HepG2 (cell line): ENCODE data around the gene PRXL2B. TPM values are rescaled to one million over a fixed set of nuclear protein-coding genes. Genes with fewer than 3 reads are reported as not detected.

Source experiments
- CENPT ChIP-seq: sonication (generic); formaldehyde crosslinking; IDR thresholded peaks from 2 replicates; pipeline ENCODE4 v1.8.0; 2022; ENCODE audit warnings: low read depth, mild to moderate bottlenecking, moderate library complexity, missing genetic modification reagents
- CHD2 ChIP-seq: IDR thresholded peaks from 2 replicates; pipeline ENCODE4 v1.6.1; 2011; ENCODE audit warnings: low read depth, low read length, improper control_type of control experiment
- HNRNPL ChIP-seq: fragments of 200-400 bp; formaldehyde crosslinking; IDR thresholded peaks from 2 replicates; pipeline ENCODE4 v1.6.1; 2017; ENCODE audit warnings: mild to moderate bottlenecking, low read depth, low read length
- IKZF4 ChIP-seq: sonication (generic); formaldehyde crosslinking; IDR thresholded peaks from 2 replicates; pipeline ENCODE4 v1.5.1; 2020; ENCODE audit warnings: borderline replicate concordance, mild to moderate bottlenecking, low read depth, missing genetic modification reagents; ENCODE audit errors: not compliant biosample characterization
- KDM5B ChIP-seq: sonication (generic); formaldehyde crosslinking; IDR thresholded peaks from 2 replicates; pipeline ENCODE4 v1.4.0; 2020; ENCODE audit warnings: missing genetic modification reagents, mild to moderate bottlenecking, borderline replicate concordance
- NCOA1 ChIP-seq: sonication (generic); formaldehyde crosslinking; IDR thresholded peaks from 2 replicates; pipeline ENCODE4 v1.9.0; 2021; ENCODE audit warnings: missing genetic modification reagents
- NFIB ChIP-seq: sonication (generic); formaldehyde crosslinking; IDR thresholded peaks from 2 replicates; pipeline ENCODE4 v1.9.0; 2021; ENCODE audit warnings: missing genetic modification reagents, mild to moderate bottlenecking, borderline replicate concordance
- SMARCE1 ChIP-seq: fragments of 450-650 bp; IDR thresholded peaks from 2 replicates; pipeline ENCODE4 v1.6.1; 2017; ENCODE audit warnings: borderline replicate concordance
- ZFP1 ChIP-seq: IDR thresholded peaks from 2 replicates; pipeline ENCODE4 v1.6.1; 2016
- ZNF326 ChIP-seq: sonication (generic); formaldehyde crosslinking; IDR thresholded peaks from 2 replicates; pipeline ENCODE4 v1.4.0; 2020; ENCODE audit warnings: missing genetic modification reagents, borderline replicate concordance
- ZNF460 ChIP-seq: sonication (generic); formaldehyde crosslinking; IDR thresholded peaks from 2 replicates; pipeline ENCODE4 v1.5.1; 2020; ENCODE audit warnings: missing genetic modification reagents, mild to moderate bottlenecking, borderline replicate concordance
- ZNF564 ChIP-seq: sonication (generic); formaldehyde crosslinking; IDR thresholded peaks from 2 replicates; pipeline ENCODE4 v1.8.1; 2023; ENCODE audit warnings: mild to moderate bottlenecking, missing genetic modification reagents
- ZNF616 ChIP-seq: sonication (generic); formaldehyde crosslinking; IDR thresholded peaks from 2 replicates; pipeline ENCODE4 v1.5.0; 2020; ENCODE audit warnings: low read depth, mild to moderate bottlenecking, missing genetic modification reagents
- ZNF674 ChIP-seq: sonication (generic); formaldehyde crosslinking; IDR thresholded peaks from 2 replicates; pipeline ENCODE4 v1.5.0; 2020; ENCODE audit warnings: low read depth, mild to moderate bottlenecking, missing genetic modification reagents
- polyA plus RNA-seq, 8 experiments: library from polyadenylated mRNA; depleted of rRNA in 3 of 8; stranded (reverse) in 7 of 8; unstranded in 1 of 8; fragments of >200 nt; fragmentation: Illumina TruSeq in 4 of 8; extraction: Trizol in 4 of 8; gene quantifications; 2 replicates each; pipeline versions ENCODE4 v1.2.1 to v1.2.3, GENCODE V29; 2011 to 2016; ENCODE audit warnings: low read depth in 4 of 8, missing spikeins in 1 of 8, mixed read lengths in 1 of 8; ENCODE audit not compliant: insufficient read depth in 1 of 8
- total RNA-seq, 5 experiments: library from RNA; depleted of rRNA; stranded (reverse); fragments of >200 nt; fragmentation: Illumina TruSeq; extraction: Trizol; gene quantifications; 2 replicates each; pipeline ENCODE4 v1.2.3, GENCODE V29; 2016; ENCODE audit warnings: low read depth in 1 of 5
- TF ChIP-seq, protein P1 (sequence below): sonication (generic); formaldehyde crosslinking; IDR thresholded peaks from 2 replicates; pipeline ENCODE4 v1.5.1; 2020; ENCODE audit warnings: missing genetic modification reagents, mild to moderate bottlenecking, borderline replicate concordance
- TF ChIP-seq, protein P2 (sequence below): sonication (generic); formaldehyde crosslinking; IDR thresholded peaks from 2 replicates; pipeline ENCODE4 v1.8.0; 2022; ENCODE audit warnings: missing genetic modification reagents, low read depth, mild to moderate bottlenecking, borderline replicate concordance
- TF ChIP-seq, protein P3 (sequence below): sonication (generic); formaldehyde crosslinking; IDR thresholded peaks from 2 replicates; pipeline ENCODE4 v1.5.0; 2020; ENCODE audit warnings: missing genetic modification reagents
- TF ChIP-seq, protein P4 (sequence below): IDR thresholded peaks from 2 replicates; pipeline ENCODE4 v1.6.1; 2018; ENCODE audit warnings: missing genetic modification reagents, mild to moderate bottlenecking, missing compliant biosample characterization
- TF ChIP-seq, protein P5 (sequence below): sonication (generic); formaldehyde crosslinking; IDR thresholded peaks from 2 replicates; pipeline ENCODE4 v1.8.1; 2022; ENCODE audit warnings: low read depth, mild to moderate bottlenecking, missing genetic modification reagents
- TF ChIP-seq, protein P6 (sequence below): sonication (generic); formaldehyde crosslinking; IDR thresholded peaks from 2 replicates; pipeline ENCODE4 v1.8.0; 2022; ENCODE audit warnings: mild to moderate bottlenecking, missing genetic modification reagents, borderline replicate concordance

Gene PRXL2B
- total and polyA plus RNA-seq, 2 of the 13 experiments (the other 11 are each of a cell fraction or from before 2014, with no cell fraction given), result 16.8 to 22.1 TPM

DNA sequence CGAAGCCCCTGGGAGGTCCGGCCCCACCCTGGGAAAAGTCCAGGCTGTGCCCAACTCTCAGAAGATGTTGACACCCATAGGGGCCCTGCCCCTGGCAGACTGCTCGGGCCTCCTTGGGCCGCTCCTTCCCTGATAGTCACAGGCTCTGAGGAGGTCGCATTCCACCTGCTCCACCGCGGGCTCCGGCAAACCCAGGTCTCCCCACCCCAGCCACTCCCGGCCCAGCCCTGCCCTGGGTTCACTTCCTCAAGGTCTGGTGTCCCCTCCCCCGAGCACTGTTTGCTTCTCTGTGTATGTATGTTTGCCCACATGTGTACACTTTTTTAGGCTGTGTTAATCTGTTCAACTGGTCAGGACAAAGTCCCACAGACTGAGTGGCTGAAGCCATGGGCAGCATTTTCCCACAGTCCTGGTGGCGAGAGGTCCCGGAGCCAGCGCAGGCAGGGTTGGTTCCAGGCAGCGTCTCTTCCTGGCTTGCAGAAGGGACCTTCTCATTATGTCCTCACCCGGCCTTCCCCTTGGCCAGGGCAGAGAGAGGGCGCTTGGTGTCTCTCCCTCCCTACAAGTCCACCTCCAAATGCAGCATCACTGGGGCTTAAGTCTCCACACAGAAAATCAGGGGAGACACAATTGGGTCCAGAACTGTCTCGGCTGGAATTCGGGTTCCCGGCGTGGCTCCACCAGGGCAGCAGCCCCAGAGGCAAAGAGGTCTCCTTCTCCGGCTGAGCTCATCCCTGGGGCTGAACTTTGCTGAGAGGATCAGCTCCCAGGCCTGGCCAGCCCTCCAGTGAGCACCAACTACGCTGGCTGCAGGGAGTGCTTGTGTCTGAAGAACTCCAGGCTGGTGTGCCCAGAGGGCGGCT, 10.5 kb upstream of the PRXL2B start (continued):
- TF ChIP-seq, protein P1, sequence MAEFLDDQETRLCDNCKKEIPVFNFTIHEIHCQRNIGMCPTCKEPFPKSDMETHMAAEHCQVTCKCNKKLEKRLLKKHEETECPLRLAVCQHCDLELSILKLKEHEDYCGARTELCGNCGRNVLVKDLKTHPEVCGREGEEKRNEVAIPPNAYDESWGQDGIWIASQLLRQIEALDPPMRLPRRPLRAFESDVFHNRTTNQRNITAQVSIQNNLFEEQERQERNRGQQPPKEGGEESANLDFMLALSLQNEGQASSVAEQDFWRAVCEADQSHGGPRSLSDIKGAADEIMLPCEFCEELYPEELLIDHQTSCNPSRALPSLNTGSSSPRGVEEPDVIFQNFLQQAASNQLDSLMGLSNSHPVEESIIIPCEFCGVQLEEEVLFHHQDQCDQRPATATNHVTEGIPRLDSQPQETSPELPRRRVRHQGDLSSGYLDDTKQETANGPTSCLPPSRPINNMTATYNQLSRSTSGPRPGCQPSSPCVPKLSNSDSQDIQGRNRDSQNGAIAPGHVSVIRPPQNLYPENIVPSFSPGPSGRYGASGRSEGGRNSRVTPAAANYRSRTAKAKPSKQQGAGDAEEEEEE (CRISPR knock-in tag), result no peak
- 0 out of 2 replicates have a peak, but pooled peaks have one; percentile 59 for TF ChIP-seq HNRNPL
- no peak for TF ChIP-seq ZNF326 (CRISPR knock-in tag)
- no peak for TF ChIP-seq ZNF674 (CRISPR knock-in tag)
- TF ChIP-seq CENPT (CRISPR knock-in tag), result no peak
- TF ChIP-seq ZNF564 (CRISPR knock-in tag), result no peak
- TF ChIP-seq KDM5B (CRISPR knock-in tag), result peak; percentile 49; the same call in 1 of the 2 replicates
- TF ChIP-seq ZNF616 (CRISPR knock-in tag), result no peak
- TF ChIP-seq, protein P2, sequence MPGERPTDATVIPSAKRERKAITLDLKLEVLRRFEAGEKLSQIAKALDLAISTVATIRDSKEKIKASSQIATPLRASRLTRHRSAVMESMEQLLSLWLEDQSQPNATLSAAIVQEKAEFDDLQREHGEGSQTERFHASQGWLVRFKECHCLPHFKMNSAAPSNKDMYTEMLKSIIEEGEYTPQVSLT (CRISPR knock-in tag), result no peak
- no peak for TF ChIP-seq CHD2
- no peak for TF ChIP-seq ZNF460 (CRISPR knock-in tag)
- TF ChIP-seq, protein P3, sequence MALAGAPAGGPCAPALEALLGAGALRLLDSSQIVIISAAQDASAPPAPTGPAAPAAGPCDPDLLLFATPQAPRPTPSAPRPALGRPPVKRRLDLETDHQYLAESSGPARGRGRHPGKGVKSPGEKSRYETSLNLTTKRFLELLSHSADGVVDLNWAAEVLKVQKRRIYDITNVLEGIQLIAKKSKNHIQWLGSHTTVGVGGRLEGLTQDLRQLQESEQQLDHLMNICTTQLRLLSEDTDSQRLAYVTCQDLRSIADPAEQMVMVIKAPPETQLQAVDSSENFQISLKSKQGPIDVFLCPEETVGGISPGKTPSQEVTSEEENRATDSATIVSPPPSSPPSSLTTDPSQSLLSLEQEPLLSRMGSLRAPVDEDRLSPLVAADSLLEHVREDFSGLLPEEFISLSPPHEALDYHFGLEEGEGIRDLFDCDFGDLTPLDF, result no peak
- no peak for TF ChIP-seq ZFP1 (CRISPR knock-in tag)
- TF ChIP-seq NCOA1 (CRISPR knock-in tag), result no peak
- TF ChIP-seq, protein P4, sequence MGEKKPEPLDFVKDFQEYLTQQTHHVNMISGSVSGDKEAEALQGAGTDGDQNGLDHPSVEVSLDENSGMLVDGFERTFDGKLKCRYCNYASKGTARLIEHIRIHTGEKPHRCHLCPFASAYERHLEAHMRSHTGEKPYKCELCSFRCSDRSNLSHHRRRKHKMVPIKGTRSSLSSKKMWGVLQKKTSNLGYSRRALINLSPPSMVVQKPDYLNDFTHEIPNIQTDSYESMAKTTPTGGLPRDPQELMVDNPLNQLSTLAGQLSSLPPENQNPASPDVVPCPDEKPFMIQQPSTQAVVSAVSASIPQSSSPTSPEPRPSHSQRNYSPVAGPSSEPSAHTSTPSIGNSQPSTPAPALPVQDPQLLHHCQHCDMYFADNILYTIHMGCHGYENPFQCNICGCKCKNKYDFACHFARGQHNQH (CRISPR knock-in tag), result peak; percentile 66
- no peak for TF ChIP-seq SMARCE1
- TF ChIP-seq, protein P5, sequence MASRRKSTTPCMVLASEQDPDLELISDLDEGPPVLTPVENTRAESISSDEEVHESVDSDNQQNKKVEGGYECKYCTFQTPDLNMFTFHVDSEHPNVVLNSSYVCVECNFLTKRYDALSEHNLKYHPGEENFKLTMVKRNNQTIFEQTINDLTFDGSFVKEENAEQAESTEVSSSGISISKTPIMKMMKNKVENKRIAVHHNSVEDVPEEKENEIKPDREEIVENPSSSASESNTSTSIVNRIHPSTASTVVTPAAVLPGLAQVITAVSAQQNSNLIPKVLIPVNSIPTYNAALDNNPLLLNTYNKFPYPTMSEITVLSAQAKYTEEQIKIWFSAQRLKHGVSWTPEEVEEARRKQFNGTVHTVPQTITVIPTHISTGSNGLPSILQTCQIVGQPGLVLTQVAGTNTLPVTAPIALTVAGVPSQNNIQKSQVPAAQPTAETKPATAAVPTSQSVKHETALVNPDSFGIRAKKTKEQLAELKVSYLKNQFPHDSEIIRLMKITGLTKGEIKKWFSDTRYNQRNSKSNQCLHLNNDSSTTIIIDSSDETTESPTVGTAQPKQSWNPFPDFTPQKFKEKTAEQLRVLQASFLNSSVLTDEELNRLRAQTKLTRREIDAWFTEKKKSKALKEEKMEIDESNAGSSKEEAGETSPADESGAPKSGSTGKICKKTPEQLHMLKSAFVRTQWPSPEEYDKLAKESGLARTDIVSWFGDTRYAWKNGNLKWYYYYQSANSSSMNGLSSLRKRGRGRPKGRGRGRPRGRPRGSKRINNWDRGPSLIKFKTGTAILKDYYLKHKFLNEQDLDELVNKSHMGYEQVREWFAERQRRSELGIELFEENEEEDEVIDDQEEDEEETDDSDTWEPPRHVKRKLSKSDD (CRISPR knock-in tag), result no peak
- TF ChIP-seq NFIB (CRISPR knock-in tag), result no peak
- TF ChIP-seq IKZF4 (CRISPR knock-in tag), result no peak
- TF ChIP-seq, protein P6, sequence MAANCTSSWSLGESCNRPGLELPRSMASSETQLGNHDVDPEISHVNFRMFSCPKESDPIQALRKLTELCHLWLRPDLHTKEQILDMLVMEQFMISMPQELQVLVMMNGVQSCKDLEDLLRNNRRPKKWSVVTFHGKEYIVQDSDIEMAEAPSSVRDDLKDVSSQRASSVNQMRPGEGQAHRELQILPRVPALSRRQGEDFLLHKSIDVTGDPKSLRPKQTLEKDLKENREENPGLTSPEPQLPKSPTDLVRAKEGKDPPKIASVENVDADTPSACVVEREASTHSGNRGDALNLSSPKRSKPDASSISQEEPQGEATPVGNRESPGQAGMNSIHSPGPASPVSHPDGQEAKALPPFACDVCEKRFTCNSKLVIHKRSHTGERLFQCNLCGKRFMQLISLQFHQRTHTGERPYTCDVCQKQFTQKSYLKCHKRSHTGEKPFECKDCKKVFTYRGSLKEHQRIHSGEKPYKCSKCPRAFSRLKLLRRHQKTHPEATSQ, result no peak
